Measurements from ENCODE around the gene SARS1.

- no peak for TF ChIP-seq CBX5 (IDR thresholded peaks at IDR 0.05; ENCODE audit: low read depth, low read length)
- TF ChIP-seq CTCF (IDR thresholded peaks at IDR 0.05; ENCODE audit: control extremely low read depth in 1 of 3, insufficient read depth in 1 of 3, low read depth in 1 of 3, low read length in 3 of 3), result no peak
- TF ChIP-seq TCF12 (IDR thresholded peaks at IDR 0.05; ENCODE audit: low read depth, low read length), result no peak
- no peak for TF ChIP-seq EZH2 (IDR thresholded peaks at IDR 0.05; ENCODE audit: low read depth, low read length, severe bottlenecking)
Measured at GRCh38 chr1:109249654-109250401, 36.1 kb downstream of the SARS1 start.
